Measurements from ENCODE around the gene PLD6.

PLD6 gene

DNA sequence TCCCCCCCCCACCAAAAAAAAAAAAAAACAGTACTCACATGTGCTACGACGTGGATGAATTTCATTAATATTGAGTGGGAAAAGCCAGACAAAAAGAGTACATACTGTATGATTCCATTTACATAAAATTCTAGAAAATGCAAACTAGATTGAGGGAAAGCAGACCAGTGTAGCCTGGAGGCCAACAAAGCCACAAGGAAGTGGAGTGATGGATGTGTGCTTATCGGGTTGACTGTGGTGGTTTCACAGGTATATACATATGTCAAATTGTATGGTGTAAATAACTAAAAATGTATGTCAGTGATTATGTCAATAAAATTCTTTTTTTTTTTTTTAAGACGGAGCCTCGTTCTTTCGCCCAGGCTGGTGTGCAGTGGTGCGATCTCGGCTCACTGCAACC, 1.9 kb upstream of the PLD6 start:
- 0 out of 2 replicates have a peak, but pooled peaks cover 4% of the 10 kb centered on the region for H3K9me3 ChIP-seq (ENCODE audit: control insufficient read depth, insufficient read depth, low read depth, low read length)
- H3K36me3 ChIP-seq (ENCODE audit: control insufficient read depth, insufficient read depth, low read length): peaks cover 13% of the 10 kb centered on the region
- no peaks in the 10 kb centered on the region for H3K27me3 ChIP-seq (ENCODE audit: control insufficient read depth, insufficient read depth, low read length)
- no peaks in the 10 kb centered on the region for H3K4me1 ChIP-seq (ENCODE audit: control insufficient read depth, insufficient read depth, low read length)
- H3K9ac ChIP-seq (ENCODE audit: low read length): no peak overlapping the region
- no peak overlapping the region for H3K4me3 ChIP-seq (ENCODE audit: low read depth, low read length)
- no peak overlapping the region for H3K27ac ChIP-seq (ENCODE audit: low read depth, low read length)

DNA sequence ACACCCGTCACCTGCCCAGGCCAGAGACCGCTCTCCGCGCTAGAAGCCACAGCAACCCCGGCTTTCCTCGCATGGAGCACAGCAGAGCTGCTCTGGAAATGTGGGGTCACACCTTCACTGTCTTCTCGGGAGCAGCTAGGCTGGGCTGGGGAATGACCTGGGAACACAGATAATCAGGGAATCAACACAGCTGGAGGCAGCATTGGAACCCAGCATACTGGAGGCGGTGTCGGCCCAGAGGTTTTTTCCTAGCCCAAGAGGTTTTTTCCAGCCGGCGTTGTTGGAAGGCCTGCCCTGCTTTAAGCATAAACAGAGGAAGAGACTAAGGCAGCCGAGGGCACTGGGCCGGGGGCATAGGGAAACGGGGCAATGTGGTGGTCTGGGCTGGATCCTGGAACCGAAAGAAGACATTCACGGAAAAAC, 791 bp upstream of the PLD6 start:
- H3K4me1 ChIP-seq (ENCODE audit: control insufficient read depth, insufficient read depth, low read length): no peaks in the 10 kb centered on the region
- no peak overlapping the region for H3K9ac ChIP-seq (ENCODE audit: low read length)
- no peaks in the 10 kb centered on the region for H3K27me3 ChIP-seq (ENCODE audit: control insufficient read depth, insufficient read depth, low read length)
- H3K4me3 ChIP-seq (ENCODE audit: low read depth, low read length): no peak overlapping the region
- no peak overlapping the region for H3K27ac ChIP-seq (ENCODE audit: low read depth, low read length)
- peaks cover 5% of the 10 kb centered on the region; the same call in 1 of the 2 replicates for H3K36me3 ChIP-seq (ENCODE audit: control insufficient read depth, insufficient read depth, low read length)
- 0 out of 2 replicates have a peak, but pooled peaks cover 4% of the 10 kb centered on the region for H3K9me3 ChIP-seq (ENCODE audit: control insufficient read depth, insufficient read depth, low read depth, low read length)

DNA sequence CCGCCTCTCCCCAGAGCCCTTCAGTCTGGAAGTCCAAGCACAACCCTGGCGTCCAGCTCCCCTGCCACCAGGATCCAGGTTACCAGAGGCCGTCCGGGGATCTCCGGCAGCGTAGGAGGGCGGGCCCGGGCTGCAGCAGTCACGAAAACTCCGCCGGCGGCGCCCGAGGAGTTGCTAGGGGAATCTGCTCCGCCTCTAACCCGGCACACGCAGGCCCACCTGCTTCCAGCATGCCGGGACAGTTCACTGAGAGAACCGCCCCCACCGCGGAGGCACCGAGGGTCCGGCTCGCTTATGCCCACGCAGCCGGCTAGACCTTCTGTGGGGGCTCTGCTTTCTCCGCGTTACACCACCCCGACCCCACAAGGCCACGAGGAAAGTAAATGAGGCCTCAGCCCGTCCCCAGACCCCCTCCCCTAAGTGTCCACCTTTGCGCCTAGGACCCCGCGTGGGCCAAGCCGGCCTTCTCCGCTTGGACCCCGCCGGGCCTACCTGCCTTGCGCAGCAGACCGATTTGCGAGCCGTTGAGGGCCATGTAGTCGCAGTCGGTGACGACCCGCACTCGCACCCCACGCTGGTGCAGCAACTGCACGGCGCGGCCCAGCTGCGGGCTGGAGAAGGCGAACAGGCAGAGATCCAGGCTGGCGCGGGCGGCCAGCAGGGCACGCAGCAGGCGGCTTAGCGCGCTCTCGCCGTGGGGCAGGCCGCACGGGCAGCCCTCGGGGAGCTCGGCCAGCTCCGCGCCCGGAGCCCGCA, 587 bp downstream of the PLD6 start:
- Histone ChIP-seq H3K27ac (ENCODE audit: low read depth, low read length) (no peak overlapping the region), H3K27me3 (ENCODE audit: control insufficient read depth, insufficient read depth, low read length) (no peaks in the 10 kb centered on the region), H3K9me3 (ENCODE audit: control insufficient read depth, insufficient read depth, low read depth, low read length) (0 out of 2 replicates have a peak, but pooled peaks cover 4% of the 10 kb centered on the region), H3K36me3 (ENCODE audit: control insufficient read depth, insufficient read depth, low read length) (no peaks in the 10 kb centered on the region), H3K4me3 (ENCODE audit: low read depth, low read length) (peak overlapping the region; percentile 35; the same call in 1 of the 2 replicates), H3K9ac (ENCODE audit: low read length) (no peak overlapping the region), H3K4me1 (ENCODE audit: control insufficient read depth, insufficient read depth, low read length) (no peaks in the 10 kb centered on the region)

DNA sequence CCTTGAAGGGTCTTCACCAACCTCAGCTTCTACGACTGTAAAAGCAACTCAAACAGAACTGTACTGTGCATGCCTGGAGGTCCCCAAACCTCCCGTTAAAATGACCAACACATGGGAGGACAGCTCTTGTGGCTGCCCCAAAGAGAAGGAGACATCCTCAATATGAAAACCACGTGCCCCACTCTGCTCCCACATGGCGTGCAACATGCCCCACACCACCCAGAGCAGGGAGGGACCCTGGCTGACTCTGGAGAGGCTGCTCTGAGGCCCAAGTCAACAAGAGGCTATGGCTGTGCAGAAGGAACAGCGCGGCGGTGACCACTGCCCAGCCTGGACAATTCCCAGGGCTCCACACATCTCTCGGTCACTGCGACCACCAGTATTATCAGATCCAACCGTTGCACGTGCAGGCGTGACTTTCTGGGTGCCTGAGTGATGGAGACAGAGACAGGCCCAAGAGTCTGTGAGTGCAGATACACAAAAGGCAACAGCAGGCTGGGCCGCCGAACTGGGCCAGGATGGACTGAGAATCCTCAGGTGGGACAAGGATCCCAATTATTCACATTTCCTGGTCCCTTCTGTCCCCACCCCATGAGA, 1.4 kb downstream of the PLD6 start:
- Histone ChIP-seq H3K9me3 (ENCODE audit: control insufficient read depth, insufficient read depth, low read depth, low read length) (0 out of 2 replicates have a peak, but pooled peaks cover 4% of the 10 kb centered on the region), H3K9ac (ENCODE audit: low read length) (no peak overlapping the region), H3K36me3 (ENCODE audit: control insufficient read depth, insufficient read depth, low read length) (no peaks in the 10 kb centered on the region), H3K4me3 (ENCODE audit: low read depth, low read length) (no peak overlapping the region), H3K4me1 (ENCODE audit: control insufficient read depth, insufficient read depth, low read length) (no peaks in the 10 kb centered on the region), H3K27me3 (ENCODE audit: control insufficient read depth, insufficient read depth, low read length) (no peaks in the 10 kb centered on the region), H3K27ac (ENCODE audit: low read depth, low read length) (no peak overlapping the region)

DNA sequence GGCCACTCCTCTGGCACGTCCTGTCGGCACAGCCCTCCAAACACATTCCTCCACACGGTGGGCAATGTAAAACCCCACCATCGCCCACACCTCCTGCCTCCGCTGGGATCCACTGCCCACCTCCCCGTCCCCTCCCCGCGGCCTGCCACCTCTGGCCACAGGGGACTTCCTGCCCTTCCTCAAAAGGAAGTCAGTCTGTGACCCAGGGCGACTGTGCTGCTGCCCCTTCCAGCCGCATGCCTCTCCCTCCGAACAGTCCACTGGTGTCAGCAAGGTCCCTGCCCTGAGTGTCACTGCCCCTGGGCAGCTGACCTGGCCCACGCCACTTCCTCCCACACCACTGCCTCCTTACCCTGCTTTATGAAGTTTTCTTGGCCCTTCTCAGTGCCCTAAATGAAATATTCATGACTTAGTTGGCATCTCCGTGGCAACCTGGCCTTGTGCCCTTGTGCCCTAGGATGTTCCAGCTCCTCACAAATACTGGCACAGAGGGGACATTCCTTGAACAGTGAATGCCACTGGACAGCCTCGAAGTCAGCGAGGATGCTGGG, 2.0 kb downstream of the PLD6 start:
- Histone ChIP-seq H3K27ac (ENCODE audit: low read depth, low read length) (no peak overlapping the region), H3K9ac (ENCODE audit: low read length) (no peak overlapping the region)

DNA sequence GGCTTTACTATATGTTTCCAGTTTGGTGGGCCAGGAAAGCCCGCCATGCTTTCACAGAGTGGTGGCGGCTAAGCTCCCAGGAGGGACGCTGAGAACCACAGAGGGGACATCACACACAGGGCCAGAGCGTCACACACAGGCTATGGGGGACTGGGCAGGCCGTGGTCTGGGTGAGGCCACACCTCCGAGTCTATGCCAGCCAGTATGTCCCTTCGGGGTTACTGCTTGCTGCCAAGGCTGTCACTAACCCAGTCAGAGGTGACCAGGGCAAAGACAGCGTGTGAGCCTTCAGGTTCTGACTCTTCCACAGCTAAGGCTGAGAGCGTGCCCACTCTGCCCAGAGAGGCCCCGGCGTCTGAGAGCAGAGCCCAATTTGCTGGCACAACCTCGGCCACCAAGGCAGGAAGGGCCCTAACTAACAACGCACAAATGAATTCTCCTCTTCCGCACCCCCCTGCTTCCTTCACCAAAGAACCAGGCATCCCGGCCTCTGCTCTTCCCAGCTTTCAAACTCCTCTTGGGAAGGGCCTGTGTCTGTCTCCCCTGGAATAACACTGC, 2.9 kb downstream of the PLD6 start:
- H3K4me1 ChIP-seq (ENCODE audit: control insufficient read depth, insufficient read depth, low read length): no peaks in the 10 kb centered on the region
- no peak overlapping the region for H3K9ac ChIP-seq (ENCODE audit: low read length)
- no peak overlapping the region for H3K4me3 ChIP-seq (ENCODE audit: low read depth, low read length)
- H3K9me3 ChIP-seq (ENCODE audit: control insufficient read depth, insufficient read depth, low read depth, low read length): 0 out of 2 replicates have a peak, but pooled peaks cover 4% of the 10 kb centered on the region
- H3K27ac ChIP-seq (ENCODE audit: low read depth, low read length): no peak overlapping the region
- H3K36me3 ChIP-seq (ENCODE audit: control insufficient read depth, insufficient read depth, low read length): no peaks in the 10 kb centered on the region
- no peaks in the 10 kb centered on the region for H3K27me3 ChIP-seq (ENCODE audit: control insufficient read depth, insufficient read depth, low read length)

More for the DNA sequence above, 2.0 kb downstream of the PLD6 start:
- Histone ChIP-seq H3K4me3 (ENCODE audit: low read depth, low read length) (no peak overlapping the region), H3K4me1 (ENCODE audit: control insufficient read depth, insufficient read depth, low read length) (no peaks in the 10 kb centered on the region), H3K36me3 (ENCODE audit: control insufficient read depth, insufficient read depth, low read length) (no peaks in the 10 kb centered on the region), H3K27me3 (ENCODE audit: control insufficient read depth, insufficient read depth, low read length) (no peaks in the 10 kb centered on the region), H3K9me3 (ENCODE audit: control insufficient read depth, insufficient read depth, low read depth, low read length) (0 out of 2 replicates have a peak, but pooled peaks cover 4% of the 10 kb centered on the region)

DNA sequence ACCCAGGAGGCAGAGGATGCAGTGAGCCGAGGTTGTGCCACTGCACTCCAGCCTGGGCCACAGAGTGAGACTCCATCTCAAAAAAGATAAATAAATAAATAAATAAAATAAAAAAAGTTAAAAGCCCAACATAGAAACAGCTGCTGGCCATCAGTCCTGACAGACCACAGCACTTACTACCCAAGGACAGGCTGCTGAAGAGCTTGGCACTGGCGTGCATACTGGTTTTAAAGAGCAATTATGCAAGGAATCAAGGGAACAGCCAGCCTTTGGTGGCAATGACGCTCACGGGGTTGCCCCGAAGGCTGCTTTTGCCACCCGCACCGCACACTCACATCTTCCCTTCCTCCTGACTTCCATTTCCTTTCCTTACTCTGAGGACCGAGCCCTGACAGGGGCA, 4.2 kb downstream of the PLD6 start:
- H3K9me3 ChIP-seq (ENCODE audit: control insufficient read depth, insufficient read depth, low read depth, low read length): 0 out of 2 replicates have a peak, but pooled peaks cover 4% of the 10 kb centered on the region

DNA sequence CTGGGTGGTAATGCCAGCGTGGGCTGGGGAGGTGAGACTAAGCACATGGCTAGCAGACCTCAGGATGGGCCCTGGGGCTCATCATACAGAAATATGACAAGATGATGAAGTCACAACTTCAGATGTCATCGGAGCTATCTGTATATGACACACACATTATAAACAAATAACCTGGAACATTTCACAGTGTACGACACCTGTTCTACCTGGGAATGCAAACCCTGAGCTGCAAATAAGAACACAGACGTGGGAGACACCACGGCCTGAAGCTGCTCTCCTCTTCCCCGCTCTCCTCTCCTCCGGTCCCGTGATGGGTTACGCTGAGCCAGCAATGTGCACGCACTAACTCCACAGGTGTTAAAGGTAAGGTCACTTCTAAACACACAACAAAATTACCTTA, 4.9 kb downstream of the PLD6 start:
- Histone ChIP-seq H3K4me3 (ENCODE audit: low read depth, low read length) (no peak overlapping the region), H3K36me3 (ENCODE audit: control insufficient read depth, insufficient read depth, low read length) (no peaks in the 10 kb centered on the region), H3K27me3 (ENCODE audit: control insufficient read depth, insufficient read depth, low read length) (no peaks in the 10 kb centered on the region), H3K27ac (ENCODE audit: low read depth, low read length) (no peak overlapping the region), H3K9ac (ENCODE audit: low read length) (no peak overlapping the region), H3K9me3 (ENCODE audit: control insufficient read depth, insufficient read depth, low read depth, low read length) (0 out of 2 replicates have a peak, but pooled peaks cover 1% of the 10 kb centered on the region), H3K4me1 (ENCODE audit: control insufficient read depth, insufficient read depth, low read length) (no peaks in the 10 kb centered on the region)

More for the DNA sequence above, 4.2 kb downstream of the PLD6 start:
- H3K9ac ChIP-seq (ENCODE audit: low read length): no peak overlapping the region
- no peak overlapping the region for H3K27ac ChIP-seq (ENCODE audit: low read depth, low read length)
- no peaks in the 10 kb centered on the region for H3K36me3 ChIP-seq (ENCODE audit: control insufficient read depth, insufficient read depth, low read length)
- H3K27me3 ChIP-seq (ENCODE audit: control insufficient read depth, insufficient read depth, low read length): no peaks in the 10 kb centered on the region
- H3K4me3 ChIP-seq (ENCODE audit: low read depth, low read length): no peak overlapping the region
- H3K4me1 ChIP-seq (ENCODE audit: control insufficient read depth, insufficient read depth, low read length): no peaks in the 10 kb centered on the region

DNA sequence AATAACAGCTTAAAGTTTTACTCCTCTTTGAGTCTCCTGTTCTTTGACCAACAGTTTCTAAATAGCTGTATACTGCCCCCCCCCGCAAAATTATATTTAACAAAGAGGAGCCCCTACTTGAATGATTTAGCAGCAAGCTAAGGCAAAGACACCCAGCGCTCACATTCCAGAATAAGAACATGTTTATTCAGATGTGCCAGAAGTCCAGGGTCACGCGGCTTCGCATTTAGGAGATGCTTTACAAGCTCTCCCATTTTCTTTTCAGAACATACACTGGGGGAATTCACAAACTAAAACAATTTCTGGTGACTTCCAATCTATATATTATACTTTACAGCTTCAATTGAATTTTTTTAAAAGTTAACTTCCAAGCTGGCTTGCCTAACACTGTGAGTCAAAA, 5.3 kb downstream of the PLD6 start:
- Histone ChIP-seq H3K9me3 (ENCODE audit: control insufficient read depth, insufficient read depth, low read depth, low read length) (no peaks in the 10 kb centered on the region), H3K36me3 (ENCODE audit: control insufficient read depth, insufficient read depth, low read length) (no peaks in the 10 kb centered on the region), H3K9ac (ENCODE audit: low read length) (no peak overlapping the region), H3K27ac (ENCODE audit: low read depth, low read length) (no peak overlapping the region), H3K4me3 (ENCODE audit: low read depth, low read length) (no peak overlapping the region), H3K27me3 (ENCODE audit: control insufficient read depth, insufficient read depth, low read length) (no peaks in the 10 kb centered on the region), H3K4me1 (ENCODE audit: control insufficient read depth, insufficient read depth, low read length) (no peaks in the 10 kb centered on the region)

DNA sequence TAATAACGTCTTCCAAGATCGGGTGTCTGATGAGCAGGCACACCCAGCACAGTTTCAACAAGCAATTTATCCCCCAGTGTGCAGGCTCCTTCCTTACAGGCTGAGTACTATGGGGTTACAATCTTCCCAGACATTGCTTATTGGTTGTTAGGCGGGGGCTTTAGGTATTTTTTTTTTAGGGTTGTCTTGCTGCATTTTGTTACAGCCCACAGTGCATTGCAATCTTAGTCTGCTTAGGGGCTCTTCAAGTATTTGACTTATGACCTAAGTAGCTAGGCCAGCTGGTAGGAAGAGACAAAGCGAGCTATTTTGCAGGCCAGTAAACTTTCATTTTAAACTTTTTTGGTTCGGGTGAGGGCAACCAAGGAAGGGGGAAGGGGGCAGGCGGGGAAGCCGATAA, 5.8 kb downstream of the PLD6 start:
- H3K27ac ChIP-seq (ENCODE audit: low read depth, low read length): no peak overlapping the region
- no peaks in the 10 kb centered on the region for H3K9me3 ChIP-seq (ENCODE audit: control insufficient read depth, insufficient read depth, low read depth, low read length)
- no peaks in the 10 kb centered on the region for H3K27me3 ChIP-seq (ENCODE audit: control insufficient read depth, insufficient read depth, low read length)
- H3K4me1 ChIP-seq (ENCODE audit: control insufficient read depth, insufficient read depth, low read length): no peaks in the 10 kb centered on the region
- H3K36me3 ChIP-seq (ENCODE audit: control insufficient read depth, insufficient read depth, low read length): no peaks in the 10 kb centered on the region
- no peak overlapping the region for H3K9ac ChIP-seq (ENCODE audit: low read length)
- H3K4me3 ChIP-seq (ENCODE audit: low read depth, low read length): no peak overlapping the region

DNA sequence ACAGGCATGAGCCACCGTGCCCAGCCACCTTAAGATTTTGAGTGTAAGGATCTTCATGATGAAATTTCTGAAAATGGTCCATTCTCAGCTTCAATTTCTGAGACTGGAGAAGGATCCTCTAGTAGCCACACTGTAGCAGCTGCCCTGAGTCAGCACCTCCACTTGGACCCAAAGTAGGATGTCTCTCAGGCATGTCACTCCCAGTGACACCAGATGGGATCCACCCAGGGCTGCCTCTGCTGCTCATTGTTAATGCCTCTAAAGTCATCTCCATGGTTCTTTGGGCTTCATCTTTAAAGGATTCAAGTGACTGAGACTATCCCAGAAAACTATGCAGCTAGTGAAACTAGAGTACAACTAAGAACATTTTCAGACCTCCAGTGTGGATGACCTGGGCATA, 7.9 kb downstream of the PLD6 start:
- Histone ChIP-seq H3K4me1 (ENCODE audit: control insufficient read depth, insufficient read depth, low read length) (no peaks in the 10 kb centered on the region), H3K27me3 (ENCODE audit: control insufficient read depth, insufficient read depth, low read length) (no peaks in the 10 kb centered on the region), H3K9me3 (ENCODE audit: control insufficient read depth, insufficient read depth, low read depth, low read length) (no peaks in the 10 kb centered on the region), H3K27ac (ENCODE audit: low read depth, low read length) (no peak overlapping the region), H3K9ac (ENCODE audit: low read length) (no peak overlapping the region), H3K36me3 (ENCODE audit: control insufficient read depth, insufficient read depth, low read length) (no peaks in the 10 kb centered on the region), H3K4me3 (ENCODE audit: low read depth, low read length) (no peak overlapping the region)
